DND-41 (cell line): ENCODE measurements around the gene UCKL1.
A peak's percentile ranks its signal among the peaks of the same experiment; 100 is the strongest.

ENCODE experiments used
- EZH2 ChIP-seq: IDR thresholded peaks from 3 replicates; pipeline ENCODE4 v1.6.1; 2012; ENCODE audit warnings: borderline replicate concordance, low read depth, mild to moderate bottlenecking, moderate library complexity, low read length, inconsistent platforms; ENCODE audit not compliant: severe bottlenecking
- TF ChIP-seq, protein P1 (sequence below): IDR thresholded peaks from 2 replicates; pipeline ENCODE4 v1.5.1; 2012; ENCODE audit warnings: borderline replicate concordance, low read length, moderate library complexity, mild to moderate bottlenecking; ENCODE audit not compliant: poor library complexity, severe bottlenecking; ENCODE audit errors: extremely low read depth

DNA sequence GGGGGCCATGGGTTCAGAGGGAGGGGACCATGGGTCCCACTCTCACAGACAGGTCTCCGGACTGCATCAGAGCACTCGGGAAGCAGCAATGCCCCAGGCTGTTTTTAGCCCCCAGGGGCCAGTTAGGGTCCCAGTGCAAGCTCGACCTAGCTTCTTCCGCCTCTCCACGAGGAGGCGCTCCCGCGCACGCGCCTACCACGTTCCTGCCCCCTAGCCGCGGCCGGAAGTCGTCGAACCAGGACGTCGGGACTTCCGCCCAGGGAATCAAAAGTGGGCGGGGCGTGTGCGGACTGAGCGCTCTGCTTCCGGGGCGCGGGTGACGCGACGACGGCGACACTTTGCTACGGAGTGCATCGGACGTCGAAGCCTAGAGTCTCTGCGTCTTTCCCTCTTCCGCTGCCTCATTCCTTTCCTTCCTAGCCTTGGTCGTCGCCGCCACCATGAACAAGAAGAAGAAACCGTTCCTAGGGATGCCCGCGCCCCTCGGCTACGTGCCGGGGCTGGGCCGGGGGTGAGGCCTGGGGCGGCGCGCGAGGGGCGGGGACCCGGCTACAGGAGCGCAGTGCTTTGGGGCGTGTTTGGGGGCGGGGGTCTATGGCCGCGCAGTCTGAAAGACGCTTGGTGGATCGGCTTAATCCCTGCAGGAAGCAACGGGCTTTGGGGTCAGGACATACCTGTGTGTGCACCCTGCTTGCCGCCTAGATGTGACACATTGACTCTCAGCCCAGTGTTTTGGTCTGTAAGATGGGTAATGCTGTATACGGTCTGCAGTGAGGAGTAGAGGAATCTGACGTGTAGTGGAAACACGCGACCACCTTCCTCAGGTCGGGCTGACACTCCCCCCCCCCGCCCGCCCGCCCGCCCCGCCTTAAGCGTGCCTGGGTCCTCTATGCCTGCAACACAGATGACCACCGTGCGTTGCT is 24.9 kb upstream of the UCKL1 start, which contains the start of gene PRPF6:
- TF ChIP-seq, protein P1, sequence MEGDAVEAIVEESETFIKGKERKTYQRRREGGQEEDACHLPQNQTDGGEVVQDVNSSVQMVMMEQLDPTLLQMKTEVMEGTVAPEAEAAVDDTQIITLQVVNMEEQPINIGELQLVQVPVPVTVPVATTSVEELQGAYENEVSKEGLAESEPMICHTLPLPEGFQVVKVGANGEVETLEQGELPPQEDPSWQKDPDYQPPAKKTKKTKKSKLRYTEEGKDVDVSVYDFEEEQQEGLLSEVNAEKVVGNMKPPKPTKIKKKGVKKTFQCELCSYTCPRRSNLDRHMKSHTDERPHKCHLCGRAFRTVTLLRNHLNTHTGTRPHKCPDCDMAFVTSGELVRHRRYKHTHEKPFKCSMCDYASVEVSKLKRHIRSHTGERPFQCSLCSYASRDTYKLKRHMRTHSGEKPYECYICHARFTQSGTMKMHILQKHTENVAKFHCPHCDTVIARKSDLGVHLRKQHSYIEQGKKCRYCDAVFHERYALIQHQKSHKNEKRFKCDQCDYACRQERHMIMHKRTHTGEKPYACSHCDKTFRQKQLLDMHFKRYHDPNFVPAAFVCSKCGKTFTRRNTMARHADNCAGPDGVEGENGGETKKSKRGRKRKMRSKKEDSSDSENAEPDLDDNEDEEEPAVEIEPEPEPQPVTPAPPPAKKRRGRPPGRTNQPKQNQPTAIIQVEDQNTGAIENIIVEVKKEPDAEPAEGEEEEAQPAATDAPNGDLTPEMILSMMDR, result peak; percentile 94
- no peak for TF ChIP-seq EZH2
